ENCODE measurements around the gene PKD1.

GRCh38 chr16:2178321-2179106, 42.8 kb upstream of the PKD1 start:
- no peak for TF ChIP-seq POLR2A (IDR thresholded peaks at IDR 0.05; ENCODE audit: low read length)
- TF ChIP-seq GATA1 (IDR thresholded peaks at IDR 0.05; ENCODE audit: low read depth, low read length), result no peak
